H9 (cell line): ENCODE results near the gene RIMBP2. TPM values are rescaled to one million over a fixed set of nuclear protein-coding genes. Genes with fewer than 3 reads are reported as not detected.

ENCODE experiments used
- DNase-seq: peaks from one replicate; pipeline ENCODE4 v3.0.0-alpha.2; 2017
- H2AFZ ChIP-seq: one replicate; pipeline ENCODE4 v1.6.1; 2013; ENCODE audit warnings: mild to moderate bottlenecking, low read length, control low read depth, moderate library complexity
- H2AK5ac ChIP-seq: 2 replicates; pipeline ENCODE4 v1.6.1; 2013; ENCODE audit warnings: low read length, control low read depth, mixed read lengths; ENCODE audit not compliant: insufficient read length
- H2BK120ac ChIP-seq: one replicate; pipeline ENCODE4 v1.6.1; 2013; ENCODE audit warnings: low read depth, mild to moderate bottlenecking, low read length, control low read depth, inconsistent platforms; ENCODE audit not compliant: poor library complexity, severe bottlenecking
- H2BK12ac ChIP-seq: 2 replicates; pipeline ENCODE4 v1.6.1; 2013; ENCODE audit warnings: low read length, control low read depth, mixed read lengths, low read depth; ENCODE audit not compliant: insufficient read length
- H2BK15ac ChIP-seq: 2 replicates; pipeline ENCODE4 v1.6.1; 2013; ENCODE audit warnings: low read depth, low read length, control low read depth
- H2BK20ac ChIP-seq: one replicate; pipeline ENCODE4 v1.6.1; 2013; ENCODE audit warnings: low read depth, mild to moderate bottlenecking, low read length, control low read depth, inconsistent platforms; ENCODE audit not compliant: poor library complexity, severe bottlenecking
- H2BK5ac ChIP-seq: 2 replicates; pipeline ENCODE4 v1.6.1; 2013; ENCODE audit warnings: low read length, control low read depth, mixed read lengths; ENCODE audit not compliant: insufficient read length
- H3K14ac ChIP-seq: 2 replicates; pipeline ENCODE4 v1.6.1; 2013; ENCODE audit warnings: low read length, control low read depth; ENCODE audit not compliant: insufficient read depth
- H3K18ac ChIP-seq: 2 replicates; pipeline ENCODE4 v1.6.1; 2013; ENCODE audit warnings: low read depth, mild to moderate bottlenecking, mixed read lengths, low read length, control low read depth; ENCODE audit not compliant: insufficient read length
- H3K23ac ChIP-seq: 2 replicates; pipeline ENCODE4 v1.6.1; 2013; ENCODE audit warnings: low read length, control low read depth, mixed read lengths, low read depth; ENCODE audit not compliant: insufficient read length
- H3K23me2 ChIP-seq: 2 replicates; pipeline ENCODE4 v1.6.1; 2013; ENCODE audit warnings: low read depth, mild to moderate bottlenecking, mixed read lengths, low read length, control low read depth; ENCODE audit not compliant: insufficient read length, poor library complexity, severe bottlenecking
- H3K27ac ChIP-seq: 2 replicates; pipeline ENCODE4 v1.5.1; 2013; ENCODE audit warnings: low read length, control low read depth, mixed read lengths, low read depth; ENCODE audit not compliant: insufficient read length
- H3K27me3 ChIP-seq: 2 replicates; pipeline ENCODE4 v1.6.1; 2013; ENCODE audit warnings: low read length, control low read depth, inconsistent platforms; ENCODE audit not compliant: insufficient read depth
- H3K4ac ChIP-seq: 2 replicates; pipeline ENCODE4 v1.6.1; 2013; ENCODE audit warnings: low read depth, mild to moderate bottlenecking, control low read depth, inconsistent platforms, low read length, moderate library complexity
- H3K4me1 ChIP-seq: 2 replicates; pipeline ENCODE4 v1.6.1; 2013; ENCODE audit warnings: low read length, control low read depth, inconsistent platforms; ENCODE audit not compliant: insufficient read depth
- H3K4me2 ChIP-seq: 2 replicates; pipeline ENCODE4 v1.6.1; 2013; ENCODE audit warnings: low read length, control low read depth, mixed read lengths; ENCODE audit not compliant: insufficient read length, insufficient read depth
- H3K56ac ChIP-seq: 2 replicates; pipeline ENCODE4 v1.6.1; 2013; ENCODE audit warnings: low read depth, mild to moderate bottlenecking, mixed read lengths, low read length, control low read depth; ENCODE audit not compliant: insufficient read length
- H3K79me1 ChIP-seq: 2 replicates; pipeline ENCODE4 v1.6.1; 2013; ENCODE audit warnings: low read depth, mild to moderate bottlenecking, moderate library complexity, low read length, control low read depth, inconsistent platforms; ENCODE audit not compliant: insufficient read depth, poor library complexity, severe bottlenecking
- H3K79me2 ChIP-seq: 2 replicates; pipeline ENCODE4 v1.6.1; 2013; ENCODE audit warnings: low read length, control low read depth, inconsistent platforms; ENCODE audit not compliant: insufficient read depth
- H3K9ac ChIP-seq: 2 replicates; pipeline ENCODE4 v1.6.1; 2013; ENCODE audit warnings: low read length, control low read depth, mixed read lengths; ENCODE audit not compliant: insufficient read length; ENCODE audit errors: extremely low read depth
- H3K9me3 ChIP-seq: one replicate; pipeline ENCODE4 v1.6.1; 2013; ENCODE audit warnings: low read depth, low read length, inconsistent platforms; ENCODE audit not compliant: control insufficient read depth
- H3T11ph ChIP-seq: one replicate; pipeline ENCODE4 v1.6.1; 2013; ENCODE audit warnings: mild to moderate bottlenecking, low read length, control low read depth, inconsistent platforms
- H4K20me1 ChIP-seq: one replicate; pipeline ENCODE4 v1.6.1; 2013; ENCODE audit not compliant: control insufficient read depth, insufficient read length, insufficient read depth
- H4K5ac ChIP-seq: 2 replicates; pipeline ENCODE4 v1.6.1; 2013; ENCODE audit warnings: low read depth, mild to moderate bottlenecking, mixed read lengths, low read length, control low read depth; ENCODE audit not compliant: insufficient read length
- H4K8ac ChIP-seq: replicated peaks from 2 replicates; pipeline ENCODE4 v1.6.1; 2013; ENCODE audit warnings: low read length, control low read depth, mixed read lengths, low read depth; ENCODE audit not compliant: insufficient read length
- H4K91ac ChIP-seq: 2 replicates; pipeline ENCODE4 v1.6.1; 2013; ENCODE audit warnings: low read depth, mild to moderate bottlenecking, moderate library complexity, mixed read lengths, low read length, control low read depth; ENCODE audit not compliant: insufficient read length
- H3K27ac Mint-ChIP-seq, 3 experiments: 2 replicates in 2 of 3; 3 replicates in 1 of 3; pipeline ENCODE4 v1.8.0; 2020 to 2021; ENCODE audit warnings: mixed read lengths in 3 of 3, mild to moderate bottlenecking in 1 of 3, moderate library complexity in 1 of 3
- H3K27me3 Mint-ChIP-seq: 2 replicates; pipeline ENCODE4 v1.8.0; 2021; ENCODE audit warnings: low read depth, mild to moderate bottlenecking, moderate library complexity, mixed read lengths
- H3K36me3 Mint-ChIP-seq, 3 experiments: 2 replicates in 2 of 3; 3 replicates in 1 of 3; pipeline ENCODE4 v1.8.0; 2020 to 2021; ENCODE audit warnings: low read depth in 3 of 3, mixed read lengths in 3 of 3; ENCODE audit not compliant: insufficient read depth in 1 of 3
- H3K4me1 Mint-ChIP-seq, 2 experiments: 2 replicates each; pipeline ENCODE4 v1.8.0; 2020; ENCODE audit warnings: mixed read lengths in 2 of 2
- H3K4me3 Mint-ChIP-seq, 2 experiments: 2 replicates in 1 of 2; 3 replicates in 1 of 2; pipeline ENCODE4 v1.8.0; 2020 to 2021; ENCODE audit warnings: mild to moderate bottlenecking in 2 of 2, mixed read lengths in 2 of 2, moderate library complexity in 1 of 2
- H3K9me3 Mint-ChIP-seq, 2 experiments: 2 replicates in 1 of 2; 3 replicates in 1 of 2; pipeline ENCODE4 v1.8.0; 2020; ENCODE audit warnings: mild to moderate bottlenecking in 2 of 2, mixed read lengths in 2 of 2, moderate library complexity in 1 of 2
- WGBS: extraction: QIAGEN DNeasy Blood & Tissue Kit; methylation state at CpG from one replicate; pipeline ENCODE4 v1.1.7; 2013; ENCODE audit warnings: missing lambda C conversion rate, low lambda C conversion rate, mixed read lengths; ENCODE audit not compliant: insufficient read length; ENCODE audit errors: extremely low coverage; 5-methylcytosine and 5-hydroxymethylcytosine counted together
- total RNA-seq: library from RNA; stranded (reverse); gene quantifications from 2 replicates; pipeline ENCODE4 v1.2.1, GENCODE V29; 2021
- TF ChIP-seq, protein P1 (sequence below): fragments of 200-600 bp; sonication (generic); conservative IDR thresholded peaks from 3 replicates; pipeline ENCODE4 v1.8.0; 2021; ENCODE audit warnings: antibody characterized with exemption, mild to moderate bottlenecking

The RIMBP2 gene
- total RNA-seq, 1 experiment from 2014 or later: 0.70 TPM

- TF ChIP-seq, protein P1, sequence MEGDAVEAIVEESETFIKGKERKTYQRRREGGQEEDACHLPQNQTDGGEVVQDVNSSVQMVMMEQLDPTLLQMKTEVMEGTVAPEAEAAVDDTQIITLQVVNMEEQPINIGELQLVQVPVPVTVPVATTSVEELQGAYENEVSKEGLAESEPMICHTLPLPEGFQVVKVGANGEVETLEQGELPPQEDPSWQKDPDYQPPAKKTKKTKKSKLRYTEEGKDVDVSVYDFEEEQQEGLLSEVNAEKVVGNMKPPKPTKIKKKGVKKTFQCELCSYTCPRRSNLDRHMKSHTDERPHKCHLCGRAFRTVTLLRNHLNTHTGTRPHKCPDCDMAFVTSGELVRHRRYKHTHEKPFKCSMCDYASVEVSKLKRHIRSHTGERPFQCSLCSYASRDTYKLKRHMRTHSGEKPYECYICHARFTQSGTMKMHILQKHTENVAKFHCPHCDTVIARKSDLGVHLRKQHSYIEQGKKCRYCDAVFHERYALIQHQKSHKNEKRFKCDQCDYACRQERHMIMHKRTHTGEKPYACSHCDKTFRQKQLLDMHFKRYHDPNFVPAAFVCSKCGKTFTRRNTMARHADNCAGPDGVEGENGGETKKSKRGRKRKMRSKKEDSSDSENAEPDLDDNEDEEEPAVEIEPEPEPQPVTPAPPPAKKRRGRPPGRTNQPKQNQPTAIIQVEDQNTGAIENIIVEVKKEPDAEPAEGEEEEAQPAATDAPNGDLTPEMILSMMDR: no peak
- Histone ChIP-seq H3K56ac (no peak overlapping the region), H3K14ac (no peak overlapping the region), H3K9ac (no peak overlapping the region), H3T11ph (no peak overlapping the region), H2BK15ac (no peak overlapping the region), H3K79me1 (no peaks in the 10 kb centered on the region), H4K5ac (no peak overlapping the region), H2AFZ (no peak overlapping the region), H2BK120ac (no peak overlapping the region), H2AK5ac (no peak overlapping the region), H3K27me3 (no peaks in the 10 kb centered on the region), H3K4ac (no peak overlapping the region), H3K23me2 (no peaks in the 10 kb centered on the region), H2BK20ac (no peak overlapping the region), H3K27ac (no peak overlapping the region), H3K23ac (no peak overlapping the region), H4K20me1 (no peaks in the 10 kb centered on the region), H3K18ac (no peak overlapping the region), H4K8ac (no peak overlapping the region), H3K9me3 (no peaks in the 10 kb centered on the region), H3K4me1 (no peaks in the 10 kb centered on the region), H3K79me2 (no peaks in the 10 kb centered on the region), H2BK12ac (no peak overlapping the region), H3K4me2 (no peak overlapping the region), H2BK5ac (no peak overlapping the region), H4K91ac (no peak overlapping the region)
- H3K9me3 Mint-ChIP-seq: no peaks in the 10 kb centered on the region
- no peaks in the 10 kb centered on the region for H3K36me3 Mint-ChIP-seq
- no peak for DNase-seq
- H3K4me3 Mint-ChIP-seq: no peak overlapping the region
- H3K27ac Mint-ChIP-seq: no peak overlapping the region
- WGBS: no CpG with 5 or more reads among the region's 17 CpGs
- H3K27me3 Mint-ChIP-seq: peaks cover 20% of the 10 kb centered on the region
- H3K4me1 Mint-ChIP-seq: no peaks in the 10 kb centered on the region
Observed at GRCh38 chr12:130473266-130473665, 242.8 kb downstream of the RIMBP2 start.
